ENCODE data around the gene TBCK. TPM values are rescaled to one million over a fixed set of nuclear protein-coding genes. Genes with fewer than 3 reads are reported as not detected.
A peak's percentile ranks its signal among the peaks of the same experiment; 100 is the strongest.

The TBCK gene
- total RNA-seq, 1 donor from 2014 or later, result 28.1 TPM

GRCh38 chr4:106314960-106315359 lies 1.0 kb downstream of the TBCK start:
- Mint-ChIP-seq H3K4me1 (peaks cover 23% of the 10 kb centered on the region), H3K4me3 (no peak overlapping the region), H3K9me3 (no peaks in the 10 kb centered on the region), H3K27me3 (no peaks in the 10 kb centered on the region), H3K27ac (peak overlapping the region; percentile 87), H3K36me3 (ENCODE audit: low read depth) (peaks cover 3% of the 10 kb centered on the region)
- DNase-seq, result no peak
- intact Hi-C loops (cut with micrococcal nuclease), result loop anchor here (5.0 kb wide), 3 partner anchors 608 to 1407 kb away; partner anchors contain the start of genes GSTCD, INTS12, PAPSS1 and PPA2

GRCh38 chr4:106312997-106313522 lies 2.9 kb downstream of the TBCK start:
- no peak for DNase-seq
- intact Hi-C loops (cut with micrococcal nuclease), result no loop called here
- no peak overlapping the region for H3K27ac Mint-ChIP-seq
- peaks cover 16% of the 10 kb centered on the region for H3K4me1 Mint-ChIP-seq
- no peaks in the 10 kb centered on the region for H3K27me3 Mint-ChIP-seq
- no peaks in the 10 kb centered on the region for H3K9me3 Mint-ChIP-seq
- H3K36me3 Mint-ChIP-seq (ENCODE audit: low read depth), result peaks cover 6% of the 10 kb centered on the region
- peak overlapping the region; percentile 10 for H3K4me3 Mint-ChIP-seq

GRCh38 chr4:106312377-106312776 lies 3.6 kb downstream of the TBCK start:
- Mint-ChIP-seq H3K4me3 (no peak overlapping the region), H3K4me1 (peaks cover 16% of the 10 kb centered on the region), H3K9me3 (no peaks in the 10 kb centered on the region), H3K27me3 (no peaks in the 10 kb centered on the region), H3K36me3 (ENCODE audit: low read depth) (peaks cover 6% of the 10 kb centered on the region), H3K27ac (no peak overlapping the region)
- intact Hi-C loops (cut with micrococcal nuclease), result no loop called here
- DNase-seq, result no peak

- no peak for DNase-seq
- peaks cover 18% of the 10 kb centered on the region for H3K36me3 Mint-ChIP-seq (ENCODE audit: low read depth)
- no peaks in the 10 kb centered on the region for H3K9me3 Mint-ChIP-seq
- no peak overlapping the region for H3K4me3 Mint-ChIP-seq
- peaks cover 2% of the 10 kb centered on the region for H3K4me1 Mint-ChIP-seq
- no peaks in the 10 kb centered on the region for H3K27me3 Mint-ChIP-seq
- H3K27ac Mint-ChIP-seq, result no peak overlapping the region
- intact Hi-C loops (cut with micrococcal nuclease), result no loop called here
These were observed 9.4 kb downstream of the TBCK start for GRCh38 chr4:106306561-106306960.

GRCh38 chr4:106305435-106306055 lies 10.5 kb downstream of the TBCK start:
- intact Hi-C loops (cut with micrococcal nuclease), result no loop called here
- Mint-ChIP-seq H3K27ac (no peak overlapping the region), H3K4me3 (no peak overlapping the region), H3K36me3 (ENCODE audit: low read depth) (peaks cover 19% of the 10 kb centered on the region), H3K9me3 (no peaks in the 10 kb centered on the region), H3K27me3 (no peaks in the 10 kb centered on the region), H3K4me1 (peaks cover 2% of the 10 kb centered on the region)
- DNase-seq, result no peak

- no peak for DNase-seq
- Mint-ChIP-seq H3K27me3 (no peaks in the 10 kb centered on the region), H3K4me3 (no peak overlapping the region), H3K36me3 (ENCODE audit: low read depth) (peaks cover 23% of the 10 kb centered on the region), H3K27ac (no peak overlapping the region), H3K9me3 (no peaks in the 10 kb centered on the region), H3K4me1 (peaks cover 2% of the 10 kb centered on the region)
- intact Hi-C loops (cut with micrococcal nuclease), result no loop called here
These were observed 11.4 kb downstream of the TBCK start for GRCh38 chr4:106304632-106305031.

- no peak overlapping the region for H3K27ac Mint-ChIP-seq
- no peaks in the 10 kb centered on the region for H3K27me3 Mint-ChIP-seq
- no peak overlapping the region for H3K4me3 Mint-ChIP-seq
- H3K36me3 Mint-ChIP-seq (ENCODE audit: low read depth), result peaks cover 24% of the 10 kb centered on the region
- intact Hi-C loops (cut with micrococcal nuclease), result no loop called here
- H3K4me1 Mint-ChIP-seq, result peaks cover 2% of the 10 kb centered on the region
- no peaks in the 10 kb centered on the region for H3K9me3 Mint-ChIP-seq
- no peak for DNase-seq
These were observed 12.3 kb downstream of the TBCK start for GRCh38 chr4:106303548-106304281.

- Mint-ChIP-seq H3K4me3 (no peak overlapping the region), H3K4me1 (no peaks in the 10 kb centered on the region), H3K9me3 (no peaks in the 10 kb centered on the region), H3K27ac (no peak overlapping the region), H3K27me3 (no peaks in the 10 kb centered on the region), H3K36me3 (ENCODE audit: low read depth) (peaks cover 21% of the 10 kb centered on the region)
- DNase-seq, result no peak
- intact Hi-C loops (cut with micrococcal nuclease), result no loop called here
These were observed 14.0 kb downstream of the TBCK start for GRCh38 chr4:106302062-106302438.

- Mint-ChIP-seq H3K9me3 (no peaks in the 10 kb centered on the region), H3K4me3 (no peak overlapping the region), H3K36me3 (ENCODE audit: low read depth) (peaks cover 16% of the 10 kb centered on the region), H3K4me1 (no peaks in the 10 kb centered on the region), H3K27ac (no peak overlapping the region), H3K27me3 (no peaks in the 10 kb centered on the region)
- intact Hi-C loops (cut with micrococcal nuclease), result no loop called here
- no peak for DNase-seq
These were observed 14.5 kb downstream of the TBCK start for GRCh38 chr4:106301393-106302061.

- intact Hi-C loops (cut with micrococcal nuclease), result no loop called here
- no peaks in the 10 kb centered on the region for H3K9me3 Mint-ChIP-seq
- no peaks in the 10 kb centered on the region for H3K27me3 Mint-ChIP-seq
- H3K27ac Mint-ChIP-seq, result no peak overlapping the region
- H3K36me3 Mint-ChIP-seq (ENCODE audit: low read depth), result peaks cover 14% of the 10 kb centered on the region
- H3K4me1 Mint-ChIP-seq, result no peaks in the 10 kb centered on the region
- no peak overlapping the region for H3K4me3 Mint-ChIP-seq
- DNase-seq, result no peak
These were observed 16.0 kb downstream of the TBCK start for GRCh38 chr4:106299977-106300376.

- intact Hi-C loops (cut with micrococcal nuclease), result no loop called here
- peaks cover 21% of the 10 kb centered on the region for H3K36me3 Mint-ChIP-seq (ENCODE audit: low read depth)
These were observed 18.6 kb downstream of the TBCK start for GRCh38 chr4:106297245-106298035.

GRCh38 chr4:106294062-106294461 lies 21.9 kb downstream of the TBCK start:
- H3K36me3 Mint-ChIP-seq (ENCODE audit: low read depth), result peaks cover 17% of the 10 kb centered on the region
- H3K27me3 Mint-ChIP-seq, result no peaks in the 10 kb centered on the region
- no peaks in the 10 kb centered on the region for H3K4me1 Mint-ChIP-seq
- no peaks in the 10 kb centered on the region for H3K9me3 Mint-ChIP-seq
- H3K4me3 Mint-ChIP-seq, result no peak overlapping the region
- no peak for DNase-seq
- H3K27ac Mint-ChIP-seq, result no peak overlapping the region
- intact Hi-C loops (cut with micrococcal nuclease), result no loop called here

More at GRCh38 chr4:106297245-106298035, 18.6 kb downstream of the TBCK start:
- Mint-ChIP-seq H3K27me3 (no peaks in the 10 kb centered on the region), H3K9me3 (no peaks in the 10 kb centered on the region), H3K4me3 (no peak overlapping the region), H3K27ac (no peak overlapping the region), H3K4me1 (no peaks in the 10 kb centered on the region)
- no peak for DNase-seq

GRCh38 chr4:106291678-106292077 lies 24.3 kb downstream of the TBCK start:
- intact Hi-C loops (cut with micrococcal nuclease), result no loop called here
- DNase-seq, result no peak

More at GRCh38 chr4:106291678-106292077, 24.3 kb downstream of the TBCK start:
- Mint-ChIP-seq H3K4me3 (no peak overlapping the region), H3K4me1 (no peaks in the 10 kb centered on the region), H3K27ac (no peak overlapping the region), H3K27me3 (no peaks in the 10 kb centered on the region), H3K9me3 (no peaks in the 10 kb centered on the region), H3K36me3 (ENCODE audit: low read depth) (peaks cover 19% of the 10 kb centered on the region)

Measured in activated CD4-positive, alpha-beta T cell treated with anti-CD3 and anti-CD28 coated beads, Interleukin-2, amount 10 ng/mL, durations not matched to agents 24 days and 14 days (primary cell).